MM.1S (cell line): Measurements from ENCODE around the gene KCTD17.

Experiments used
- DNase-seq: peaks from one replicate; pipeline ENCODE4 v3.0.0-alpha.2; 2015
- H2AFZ ChIP-seq: fragments of 300-600 bp; sonication (generic); 2 replicates; pipeline ENCODE4 v1.6.0; 2016; ENCODE audit warnings: antibody characterized with exemption, low read length
- H3F3A ChIP-seq: fragments of 300-600 bp; sonication (generic); 2 replicates; pipeline ENCODE4 v1.6.1; 2016; ENCODE audit warnings: mild to moderate bottlenecking, antibody characterized with exemption, low read length, moderate library complexity, mixed read lengths; ENCODE audit not compliant: insufficient read depth
- H3K27ac ChIP-seq: fragments of 300-600 bp; sonication (generic); 2 replicates; pipeline ENCODE4 v1.5.1; 2016; ENCODE audit warnings: mild to moderate bottlenecking, low read length
- H3K27me3 ChIP-seq: fragments of 300-600 bp; sonication (generic); replicated peaks from 2 replicates; pipeline ENCODE4 v1.6.0; 2016; ENCODE audit warnings: low read length; ENCODE audit not compliant: insufficient read depth
- H3K36me3 ChIP-seq: fragments of 300-600 bp; sonication (generic); replicated peaks from 2 replicates; pipeline ENCODE4 v1.6.1; 2016; ENCODE audit warnings: mild to moderate bottlenecking, low read length, mixed read lengths; ENCODE audit not compliant: insufficient read depth
- H3K4me1 ChIP-seq: fragments of 300-600 bp; sonication (generic); 2 replicates; pipeline ENCODE4 v1.6.1; 2016; ENCODE audit warnings: low read length, mixed read lengths
- H3K4me2 ChIP-seq: fragments of 300-600 bp; sonication (generic); 2 replicates; pipeline ENCODE4 v1.6.0; 2016; ENCODE audit warnings: low read depth, low read length
- H3K4me3 ChIP-seq: fragments of 300-600 bp; sonication (generic); 2 replicates; pipeline ENCODE4 v1.5.1; 2016; ENCODE audit warnings: low read length, mixed read lengths
- H3K79me2 ChIP-seq: fragments of 300-600 bp; sonication (generic); 2 replicates; pipeline ENCODE4 v1.6.1; 2016; ENCODE audit warnings: mixed run types, low read length, mixed read lengths
- H3K9ac ChIP-seq: fragments of 300-600 bp; sonication (generic); 2 replicates; pipeline ENCODE4 v1.6.1; 2016; ENCODE audit warnings: low read length, mixed read lengths
- H3K9me2 ChIP-seq: fragments of 300-600 bp; sonication (generic); replicated peaks from 2 replicates; pipeline ENCODE4 v1.6.1; 2016; ENCODE audit warnings: mild to moderate bottlenecking, low read length, mixed read lengths; ENCODE audit not compliant: insufficient read depth
- H3K9me3 ChIP-seq: fragments of 300-600 bp; sonication (generic); replicated peaks from 2 replicates; pipeline ENCODE4 v1.6.1; 2016; ENCODE audit warnings: mild to moderate bottlenecking, low read length, mixed read lengths; ENCODE audit not compliant: insufficient read depth
- H4K20me1 ChIP-seq: fragments of 300-600 bp; sonication (generic); 2 replicates; pipeline ENCODE4 v1.6.1; 2016; ENCODE audit warnings: mild to moderate bottlenecking, low read length, moderate library complexity, mixed read lengths; ENCODE audit not compliant: insufficient read depth
- EZH2 ChIP-seq: fragments of 300-600 bp; sonication (generic); optimal IDR thresholded peaks from 2 replicates; pipeline ENCODE3; 2017; ENCODE audit warnings: low read depth, mild to moderate bottlenecking, antibody characterized with exemption, low read length, mixed read lengths
- EZH2phosphoT487 ChIP-seq: fragments of 300-600 bp; sonication (generic); IDR thresholded peaks from 2 replicates; pipeline ENCODE4 v1.6.1; 2018; ENCODE audit warnings: antibody characterized with exemption, low read length
- TF ChIP-seq, protein P1 (sequence below): fragments of 300-600 bp; sonication (generic); IDR thresholded peaks from 2 replicates; pipeline ENCODE4 v1.5.1; 2016; ENCODE audit warnings: antibody characterized with exemption, low read length, mixed read lengths

Gene KCTD17

DNA sequence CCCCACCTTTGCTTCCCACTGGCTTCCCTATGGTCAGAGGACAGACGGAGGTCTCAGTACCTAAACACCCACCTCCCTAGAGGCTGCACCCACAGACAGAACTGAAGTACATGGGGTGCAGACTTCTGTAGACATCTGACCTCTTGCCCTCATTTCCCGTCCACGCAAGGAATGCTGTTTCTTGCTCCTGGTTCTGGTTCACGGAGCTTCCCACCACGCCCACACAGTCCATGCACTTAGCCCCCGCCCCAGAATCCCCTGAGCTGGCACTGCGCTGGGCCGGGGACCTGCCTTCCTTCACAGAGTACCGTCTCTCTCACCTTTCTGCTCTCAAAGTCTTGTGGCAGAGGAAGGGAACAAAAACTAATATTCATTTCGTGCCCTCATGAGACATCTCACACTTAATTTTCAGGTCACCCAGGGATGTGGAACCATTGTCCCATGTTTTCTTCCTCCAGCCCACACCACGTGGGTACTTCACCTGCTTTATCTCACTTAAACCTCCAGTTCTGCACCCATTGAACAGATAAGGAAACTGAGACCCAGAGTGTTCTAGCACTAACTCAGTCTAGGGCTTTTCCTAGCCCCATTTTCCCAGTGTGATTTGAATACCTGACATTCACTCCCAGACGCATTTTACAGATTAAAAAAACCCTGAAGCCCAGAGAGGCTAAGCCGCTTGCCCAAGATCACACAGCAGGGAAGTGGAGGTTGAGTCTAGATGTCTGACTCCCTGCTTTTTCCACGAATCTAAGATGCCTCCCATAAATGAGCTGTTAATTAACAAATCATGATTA is 52.3 kb downstream of the KCTD17 start:
- H3K79me2 ChIP-seq, result no peaks in the 10 kb centered on the region
- no peak overlapping the region for H2AFZ ChIP-seq
- H3K4me1 ChIP-seq, result no peaks in the 10 kb centered on the region
- H3K4me3 ChIP-seq, result no peak overlapping the region
- H3K9me2 ChIP-seq, result no peaks in the 10 kb centered on the region
- H3K36me3 ChIP-seq, result no peaks in the 10 kb centered on the region
- no peak overlapping the region for H3K4me2 ChIP-seq
- DNase-seq, result no peak
- H3K9ac ChIP-seq, result no peak overlapping the region
- H3K27ac ChIP-seq, result no peak overlapping the region
- no peaks in the 10 kb centered on the region for H4K20me1 ChIP-seq
- no peaks in the 10 kb centered on the region for H3F3A ChIP-seq
- TF ChIP-seq EZH2phosphoT487, result no peak
- H3K9me3 ChIP-seq, result no peaks in the 10 kb centered on the region
- H3K27me3 ChIP-seq, result peaks cover 100% of the 10 kb centered on the region

DNA sequence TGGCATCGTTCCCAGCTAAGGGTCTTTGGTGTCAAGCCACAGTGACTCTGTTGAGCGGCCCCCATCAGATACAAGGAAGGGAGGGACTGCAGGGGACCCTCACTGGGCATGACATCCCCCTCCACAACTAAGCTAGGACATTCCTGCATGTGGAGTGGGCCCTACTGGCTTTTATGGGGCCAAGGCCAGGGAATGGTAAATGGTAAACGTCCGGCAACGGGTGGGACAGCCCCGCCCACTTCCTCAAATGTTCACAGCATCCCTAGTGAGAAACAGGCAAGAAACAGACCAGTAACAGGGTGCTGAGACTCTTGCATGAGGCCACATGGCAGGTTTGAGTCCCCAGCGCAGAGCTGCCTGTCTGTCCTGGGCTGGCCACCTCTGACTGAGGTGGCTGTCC is 53.6 kb downstream of the KCTD17 start:
- no peak overlapping the region for H3K4me2 ChIP-seq
- TF ChIP-seq EZH2, result no peak
- TF ChIP-seq, protein P1, sequence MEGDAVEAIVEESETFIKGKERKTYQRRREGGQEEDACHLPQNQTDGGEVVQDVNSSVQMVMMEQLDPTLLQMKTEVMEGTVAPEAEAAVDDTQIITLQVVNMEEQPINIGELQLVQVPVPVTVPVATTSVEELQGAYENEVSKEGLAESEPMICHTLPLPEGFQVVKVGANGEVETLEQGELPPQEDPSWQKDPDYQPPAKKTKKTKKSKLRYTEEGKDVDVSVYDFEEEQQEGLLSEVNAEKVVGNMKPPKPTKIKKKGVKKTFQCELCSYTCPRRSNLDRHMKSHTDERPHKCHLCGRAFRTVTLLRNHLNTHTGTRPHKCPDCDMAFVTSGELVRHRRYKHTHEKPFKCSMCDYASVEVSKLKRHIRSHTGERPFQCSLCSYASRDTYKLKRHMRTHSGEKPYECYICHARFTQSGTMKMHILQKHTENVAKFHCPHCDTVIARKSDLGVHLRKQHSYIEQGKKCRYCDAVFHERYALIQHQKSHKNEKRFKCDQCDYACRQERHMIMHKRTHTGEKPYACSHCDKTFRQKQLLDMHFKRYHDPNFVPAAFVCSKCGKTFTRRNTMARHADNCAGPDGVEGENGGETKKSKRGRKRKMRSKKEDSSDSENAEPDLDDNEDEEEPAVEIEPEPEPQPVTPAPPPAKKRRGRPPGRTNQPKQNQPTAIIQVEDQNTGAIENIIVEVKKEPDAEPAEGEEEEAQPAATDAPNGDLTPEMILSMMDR, result no peak
- no peak for TF ChIP-seq EZH2phosphoT487
- no peaks in the 10 kb centered on the region for H4K20me1 ChIP-seq
- H3K79me2 ChIP-seq, result no peaks in the 10 kb centered on the region
- no peaks in the 10 kb centered on the region for H3K36me3 ChIP-seq
- no peaks in the 10 kb centered on the region for H3K9me3 ChIP-seq
- no peak overlapping the region for H3K4me3 ChIP-seq
- no peak overlapping the region for H3K27ac ChIP-seq
- H3K27me3 ChIP-seq, result peaks cover 99% of the 10 kb centered on the region
- no peak overlapping the region for H2AFZ ChIP-seq
- no peaks in the 10 kb centered on the region for H3K9me2 ChIP-seq
- H3K4me1 ChIP-seq, result no peaks in the 10 kb centered on the region
- no peak overlapping the region for H3K9ac ChIP-seq
- no peaks in the 10 kb centered on the region for H3F3A ChIP-seq
- DNase-seq, result no peak

DNA sequence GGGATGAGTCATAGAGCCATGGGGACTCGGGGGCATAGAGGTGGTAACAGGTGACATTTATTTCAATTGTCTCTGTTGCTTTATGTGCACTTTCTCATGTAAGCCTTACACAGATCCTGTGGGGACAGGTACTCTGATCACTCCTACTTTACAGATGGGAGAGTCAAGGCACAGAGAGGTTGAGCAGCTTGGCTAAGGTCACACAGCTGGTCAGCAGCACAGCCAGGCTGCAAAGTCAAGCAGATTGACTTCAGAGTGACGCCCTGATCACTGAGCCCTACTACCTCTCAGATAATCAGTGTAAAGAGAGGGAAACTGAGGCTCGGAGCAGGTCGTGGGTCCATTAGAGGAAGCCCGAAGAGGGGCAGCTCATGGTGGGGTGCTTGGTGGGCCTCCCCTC is 54.4 kb downstream of the KCTD17 start:
- no peak for DNase-seq
- no peak overlapping the region for H3K4me3 ChIP-seq

More for the DNA sequence above, 54.4 kb downstream of the KCTD17 start:
- H3K36me3 ChIP-seq, result no peaks in the 10 kb centered on the region
- H3K27me3 ChIP-seq, result peaks cover 99% of the 10 kb centered on the region
- H3K9me2 ChIP-seq, result no peaks in the 10 kb centered on the region
- H4K20me1 ChIP-seq, result no peaks in the 10 kb centered on the region
- TF ChIP-seq, protein P1, result no peak
- TF ChIP-seq EZH2phosphoT487 (no peak), EZH2 (no peak)
- no peak overlapping the region for H2AFZ ChIP-seq
- H3K4me1 ChIP-seq, result no peaks in the 10 kb centered on the region
- H3K9me3 ChIP-seq, result no peaks in the 10 kb centered on the region
- no peaks in the 10 kb centered on the region for H3F3A ChIP-seq
- H3K9ac ChIP-seq, result no peak overlapping the region
- H3K27ac ChIP-seq, result no peak overlapping the region
- no peak overlapping the region for H3K4me2 ChIP-seq
- no peaks in the 10 kb centered on the region for H3K79me2 ChIP-seq
